ENCODE data around the gene SEMA3C.

The SEMA3C gene

GRCh38 chr7:80890426-80891258, 28.2 kb downstream of the SEMA3C start:
- TF ChIP-seq TCF12 (IDR thresholded peaks at IDR 0.05; ENCODE audit: low read depth) = no peak
- no peak for TF ChIP-seq CREB1 (IDR thresholded peaks at IDR 0.05; ENCODE audit: low read depth)
- no peak for TF ChIP-seq TEAD4 (IDR thresholded peaks at IDR 0.05)
- TF ChIP-seq, protein P1, sequence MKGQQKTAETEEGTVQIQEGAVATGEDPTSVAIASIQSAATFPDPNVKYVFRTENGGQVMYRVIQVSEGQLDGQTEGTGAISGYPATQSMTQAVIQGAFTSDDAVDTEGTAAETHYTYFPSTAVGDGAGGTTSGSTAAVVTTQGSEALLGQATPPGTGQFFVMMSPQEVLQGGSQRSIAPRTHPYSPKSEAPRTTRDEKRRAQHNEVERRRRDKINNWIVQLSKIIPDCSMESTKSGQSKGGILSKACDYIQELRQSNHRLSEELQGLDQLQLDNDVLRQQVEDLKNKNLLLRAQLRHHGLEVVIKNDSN (IDR thresholded peaks at IDR 0.05) = no peak
- no peak for TF ChIP-seq ZBTB7A (IDR thresholded peaks at IDR 0.05; ENCODE audit: low read depth)
- TF ChIP-seq EGR1 (IDR thresholded peaks at IDR 0.05) = no peak
- no peak for TF ChIP-seq EP300 (IDR thresholded peaks at IDR 0.05; ENCODE audit: borderline replicate concordance)
- no peak for TF ChIP-seq RAD21 (IDR thresholded peaks at IDR 0.05; ENCODE audit: low read depth)
- no peak for TF ChIP-seq MAX (IDR thresholded peaks at IDR 0.05)
- TF ChIP-seq FOXM1 (IDR thresholded peaks at IDR 0.05; ENCODE audit: borderline replicate concordance, low read depth) = no peak
- TF ChIP-seq YY1 (IDR thresholded peaks at IDR 0.05; ENCODE audit: low read depth) = no peak
- no peak for TF ChIP-seq REST (IDR thresholded peaks at IDR 0.05; ENCODE audit: low read depth)
- no peak for TF ChIP-seq CEBPB (IDR thresholded peaks at IDR 0.05)
- no peak for TF ChIP-seq NFIC (IDR thresholded peaks at IDR 0.05)
- TF ChIP-seq TAF1 (IDR thresholded peaks at IDR 0.05; ENCODE audit: low read depth) = no peak

DNA sequence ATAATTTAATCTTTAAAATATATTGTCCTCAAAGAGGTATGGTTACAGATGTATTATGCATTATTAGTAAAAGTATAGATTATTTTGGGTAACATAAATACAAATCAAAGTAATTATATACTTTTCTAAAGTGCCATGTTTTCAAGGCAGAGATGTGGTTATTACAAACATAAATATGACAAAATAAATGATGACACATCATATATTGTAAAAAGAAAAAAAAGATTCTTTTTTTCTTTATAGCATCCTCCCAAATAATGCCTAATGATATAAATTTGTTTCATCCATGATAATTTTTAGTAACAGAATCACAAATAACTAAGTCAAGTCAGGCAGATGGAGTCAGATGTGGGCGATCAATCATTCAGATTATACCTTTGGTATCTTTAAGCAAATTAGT, 29.3 kb downstream of the SEMA3C start:
- TF ChIP-seq, protein P1 (IDR thresholded peaks at IDR 0.05) = no peak
- no peak for TF ChIP-seq ZBTB7A (IDR thresholded peaks at IDR 0.05; ENCODE audit: low read depth)
- no peak for TF ChIP-seq TCF12 (IDR thresholded peaks at IDR 0.05; ENCODE audit: low read depth)
- no peak for TF ChIP-seq TEAD4 (IDR thresholded peaks at IDR 0.05)
- no peak for TF ChIP-seq YY1 (IDR thresholded peaks at IDR 0.05; ENCODE audit: low read depth)
- TF ChIP-seq MAX (IDR thresholded peaks at IDR 0.05) = no peak
- no peak for TF ChIP-seq CREB1 (IDR thresholded peaks at IDR 0.05; ENCODE audit: low read depth)
- TF ChIP-seq EP300 (IDR thresholded peaks at IDR 0.05; ENCODE audit: borderline replicate concordance) = no peak
- TF ChIP-seq RAD21 (IDR thresholded peaks at IDR 0.05; ENCODE audit: low read depth) = no peak

DNA sequence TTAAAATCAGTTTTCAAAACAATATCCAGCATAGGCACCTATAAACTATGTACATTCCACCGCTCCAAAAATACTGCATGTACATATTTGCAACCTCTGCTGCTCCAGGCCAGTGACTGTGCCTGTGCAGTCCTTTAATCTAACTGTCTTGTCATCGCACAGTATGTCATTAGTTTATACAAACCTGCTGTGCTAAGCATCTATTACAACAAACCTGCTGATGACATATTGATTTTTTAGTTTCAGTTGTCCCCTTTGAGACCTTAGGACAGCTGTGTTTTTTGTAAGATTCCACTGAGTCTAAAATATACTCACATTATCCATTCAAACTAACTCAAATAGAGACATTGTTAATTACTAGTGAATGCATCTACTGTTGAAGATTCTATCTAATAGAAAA, 33.1 kb downstream of the SEMA3C start:
- TF ChIP-seq YY1 (IDR thresholded peaks at IDR 0.05; ENCODE audit: low read depth) = no peak
- no peak for TF ChIP-seq TCF12 (IDR thresholded peaks at IDR 0.05; ENCODE audit: low read depth)
- no peak for TF ChIP-seq CEBPB (IDR thresholded peaks at IDR 0.05)
- TF ChIP-seq MAX (IDR thresholded peaks at IDR 0.05) = no peak
- no peak for TF ChIP-seq CREB1 (IDR thresholded peaks at IDR 0.05; ENCODE audit: low read depth)

- TF ChIP-seq NFIC (IDR thresholded peaks at IDR 0.05) (no peak), TEAD4 (IDR thresholded peaks at IDR 0.05) (no peak), CEBPB (IDR thresholded peaks at IDR 0.05) (no peak), EGR1 (IDR thresholded peaks at IDR 0.05) (no peak), TCF12 (IDR thresholded peaks at IDR 0.05; ENCODE audit: low read depth) (no peak), MAX (IDR thresholded peaks at IDR 0.05) (no peak)
These were observed 34.2 kb downstream of the SEMA3C start for GRCh38 chr7:80884511-80885195.

GRCh38 chr7:80883154-80884025, 35.5 kb downstream of the SEMA3C start:
- TF ChIP-seq CREB1 (IDR thresholded peaks at IDR 0.05; ENCODE audit: low read depth) = no peak
- TF ChIP-seq EP300 (IDR thresholded peaks at IDR 0.05; ENCODE audit: borderline replicate concordance) = peak; percentile 69; the same call in 1 of the 2 replicates
- no peak for TF ChIP-seq MAX (IDR thresholded peaks at IDR 0.05)
- TF ChIP-seq TAF1 (IDR thresholded peaks at IDR 0.05; ENCODE audit: low read depth) = no peak
- TF ChIP-seq RAD21 (IDR thresholded peaks at IDR 0.05; ENCODE audit: low read depth) = no peak
- TF ChIP-seq TCF12 (IDR thresholded peaks at IDR 0.05; ENCODE audit: low read depth) = peak; percentile 47; the same call in 1 of the 2 replicates
- no peak for TF ChIP-seq REST (IDR thresholded peaks at IDR 0.05; ENCODE audit: low read depth)
- peak; percentile 59 for TF ChIP-seq TEAD4 (IDR thresholded peaks at IDR 0.05)

Data from Ishikawa (cell line).